Measurements from ENCODE around the gene SLC26A11.

The SLC26A11 gene

DNA sequence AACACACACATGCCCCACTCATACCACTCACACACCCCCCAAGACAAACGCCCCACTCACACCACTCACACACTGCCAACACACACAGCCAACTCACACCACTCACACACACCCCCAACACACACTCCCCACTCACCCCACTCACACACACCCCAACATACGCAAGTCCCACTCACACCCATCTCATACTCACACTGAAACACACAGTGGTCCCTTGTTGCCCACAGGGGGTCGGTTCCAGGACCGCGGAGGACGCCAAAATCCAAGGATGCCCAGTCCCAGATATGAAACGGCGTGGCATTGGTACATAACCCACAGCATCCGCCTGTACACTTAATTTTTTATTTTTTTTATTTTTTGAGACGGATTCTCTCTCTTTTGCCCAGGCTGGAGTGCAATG lies 61.3 kb downstream of the SLC26A11 start:
- TF ChIP-seq, protein P1, sequence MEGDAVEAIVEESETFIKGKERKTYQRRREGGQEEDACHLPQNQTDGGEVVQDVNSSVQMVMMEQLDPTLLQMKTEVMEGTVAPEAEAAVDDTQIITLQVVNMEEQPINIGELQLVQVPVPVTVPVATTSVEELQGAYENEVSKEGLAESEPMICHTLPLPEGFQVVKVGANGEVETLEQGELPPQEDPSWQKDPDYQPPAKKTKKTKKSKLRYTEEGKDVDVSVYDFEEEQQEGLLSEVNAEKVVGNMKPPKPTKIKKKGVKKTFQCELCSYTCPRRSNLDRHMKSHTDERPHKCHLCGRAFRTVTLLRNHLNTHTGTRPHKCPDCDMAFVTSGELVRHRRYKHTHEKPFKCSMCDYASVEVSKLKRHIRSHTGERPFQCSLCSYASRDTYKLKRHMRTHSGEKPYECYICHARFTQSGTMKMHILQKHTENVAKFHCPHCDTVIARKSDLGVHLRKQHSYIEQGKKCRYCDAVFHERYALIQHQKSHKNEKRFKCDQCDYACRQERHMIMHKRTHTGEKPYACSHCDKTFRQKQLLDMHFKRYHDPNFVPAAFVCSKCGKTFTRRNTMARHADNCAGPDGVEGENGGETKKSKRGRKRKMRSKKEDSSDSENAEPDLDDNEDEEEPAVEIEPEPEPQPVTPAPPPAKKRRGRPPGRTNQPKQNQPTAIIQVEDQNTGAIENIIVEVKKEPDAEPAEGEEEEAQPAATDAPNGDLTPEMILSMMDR (conservative IDR thresholded peaks at IDR 0.05; ENCODE audit: low read depth, low read length), result no peak
- H3K4me3 ChIP-seq (ENCODE audit: low read length), result no peak overlapping the region
- no peak for DNase-seq (ENCODE audit: low read depth)

DNA sequence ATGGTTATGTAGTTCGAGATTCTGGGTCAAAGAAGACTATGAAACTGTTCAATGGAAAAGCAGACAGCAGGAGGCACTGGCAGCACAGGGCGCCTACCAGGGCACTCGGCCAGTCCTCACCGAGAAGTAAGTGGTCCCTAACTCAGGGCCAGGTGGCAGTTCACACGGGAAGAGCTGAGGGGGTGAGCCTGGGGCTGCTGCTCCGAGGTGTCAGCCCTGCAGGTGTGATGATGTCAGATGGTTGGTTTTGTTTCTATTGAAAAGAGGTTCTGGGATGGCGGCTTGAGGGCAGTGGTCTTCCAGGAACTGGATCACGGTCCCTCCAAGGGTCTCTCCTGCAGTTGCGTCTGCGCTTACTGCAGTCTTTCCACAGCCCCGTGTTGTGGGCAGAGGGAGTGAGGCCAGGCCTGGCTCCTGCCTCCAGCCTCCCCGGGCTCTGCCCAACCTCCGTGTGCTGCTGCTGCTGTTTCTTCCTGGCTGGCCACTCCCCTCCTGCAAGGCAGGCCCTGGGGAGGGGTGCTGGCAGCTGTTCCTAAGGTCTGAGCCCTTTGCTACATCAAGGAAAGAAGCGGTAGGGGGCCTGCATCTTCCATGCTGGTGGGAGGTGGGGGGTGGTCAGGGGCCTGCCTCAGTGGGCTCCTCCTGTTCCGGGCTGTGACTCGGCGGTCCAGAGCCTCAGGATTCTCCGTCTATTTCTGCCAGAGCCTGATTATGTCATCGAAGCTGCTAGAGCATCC lies 63.1 kb downstream of the SLC26A11 start:
- TF ChIP-seq, protein P1 (conservative IDR thresholded peaks at IDR 0.05; ENCODE audit: low read depth, low read length), result no peak
- no peak overlapping the region for H3K4me3 ChIP-seq (ENCODE audit: low read length)
- DNase-seq (ENCODE audit: low read depth), result no peak

DNA sequence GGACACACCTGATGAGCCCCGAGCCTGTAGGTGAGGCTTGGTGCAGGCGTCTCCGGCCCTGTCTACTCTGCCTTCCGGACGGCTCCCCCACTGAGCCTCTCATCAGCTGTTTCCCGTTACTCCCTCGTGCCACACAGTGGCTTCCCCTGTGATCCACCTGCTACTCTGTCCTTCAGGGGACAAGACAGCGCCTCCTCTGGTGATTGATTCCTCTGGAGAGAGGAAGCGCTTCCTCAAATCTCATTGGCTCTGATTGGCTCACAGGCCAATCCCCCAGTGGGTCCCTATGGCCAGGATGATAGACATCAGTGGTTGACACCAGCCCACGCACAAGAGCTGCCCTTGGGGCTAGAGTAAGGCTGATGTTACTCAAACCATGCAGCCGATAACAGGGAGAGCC lies 64.4 kb downstream of the SLC26A11 start:
- no peak for DNase-seq (ENCODE audit: low read depth)
- TF ChIP-seq, protein P1 (conservative IDR thresholded peaks at IDR 0.05; ENCODE audit: low read depth, low read length), result peak; percentile 6
- H3K4me3 ChIP-seq (ENCODE audit: low read length), result no peak overlapping the region

DNA sequence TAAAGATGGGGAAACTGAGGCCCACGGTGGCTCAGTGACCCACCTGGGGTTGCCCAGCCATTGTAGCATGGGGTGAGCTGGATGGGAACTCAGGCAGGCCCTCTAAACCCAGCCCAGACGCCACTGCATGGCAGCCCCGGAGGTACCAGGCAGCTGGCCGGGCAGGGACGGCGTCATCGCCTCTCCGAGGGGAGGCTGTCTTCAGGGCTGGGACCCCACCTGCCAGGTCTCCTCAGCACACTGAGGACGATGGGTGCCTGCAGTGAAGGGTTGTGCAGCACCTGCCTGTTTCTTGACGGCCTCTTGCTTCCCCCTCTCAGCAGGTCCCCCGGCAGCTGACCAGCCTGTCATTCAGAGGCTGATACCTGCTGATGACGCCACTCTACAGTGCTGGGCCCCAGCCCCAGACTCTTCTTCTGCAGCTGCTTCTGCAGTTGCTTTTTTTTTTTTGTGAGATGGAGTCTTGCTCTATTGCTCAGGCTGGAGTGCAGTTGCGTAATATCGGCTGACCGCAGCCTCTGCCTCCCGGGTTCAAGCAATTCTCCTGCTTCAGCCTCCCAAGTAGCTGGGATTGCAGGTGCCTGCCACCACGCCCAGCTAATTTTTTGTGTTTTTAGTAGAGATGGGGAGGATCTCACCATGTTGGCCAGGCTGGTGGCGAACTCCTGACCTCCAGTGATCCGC lies 65.2 kb downstream of the SLC26A11 start:
- TF ChIP-seq, protein P1 (conservative IDR thresholded peaks at IDR 0.05; ENCODE audit: low read depth, low read length), result no peak
- H3K4me3 ChIP-seq (ENCODE audit: low read length), result no peak overlapping the region

DNA sequence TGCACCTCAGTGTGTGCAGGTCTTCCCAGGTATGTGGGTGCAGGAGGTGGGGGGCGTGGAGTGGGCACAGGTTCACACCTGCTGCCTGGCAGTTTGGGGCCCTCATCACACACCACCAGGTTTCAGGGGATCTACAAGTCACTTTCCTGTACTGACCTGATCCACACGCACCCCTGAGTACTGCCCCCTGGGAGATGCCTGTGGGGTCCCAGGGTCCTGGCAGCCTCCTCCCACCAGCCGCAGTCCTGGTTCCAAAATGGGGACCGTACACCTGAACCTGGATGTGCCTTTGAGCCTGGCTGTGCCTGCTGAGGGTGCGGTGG lies 66.4 kb downstream of the SLC26A11 start:
- TF ChIP-seq, protein P1 (conservative IDR thresholded peaks at IDR 0.05; ENCODE audit: low read depth, low read length), result no peak
- DNase-seq (ENCODE audit: low read depth), result no peak
- no peak overlapping the region for H3K4me3 ChIP-seq (ENCODE audit: low read length)

More for the DNA sequence above, 65.2 kb downstream of the SLC26A11 start:
- no peak for DNase-seq (ENCODE audit: low read depth)

DNA sequence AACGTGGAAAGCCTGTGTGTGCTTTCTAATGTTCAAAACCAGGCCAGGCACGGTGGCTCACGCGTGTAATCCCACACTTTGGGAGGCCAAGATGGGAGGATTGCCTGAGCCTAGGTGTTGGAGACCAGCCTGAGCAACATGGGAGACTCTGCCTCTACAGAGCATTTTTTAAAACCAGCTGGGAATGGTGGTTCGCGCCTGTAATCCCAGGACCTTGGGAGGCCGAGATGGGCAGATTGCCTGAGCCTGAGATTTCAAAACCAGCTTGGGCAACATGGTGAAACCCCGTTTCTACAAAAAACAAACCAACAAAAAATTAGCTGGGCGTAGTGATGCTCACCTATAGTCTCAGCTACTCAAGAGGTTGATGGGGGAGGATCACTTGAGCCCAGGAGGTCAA lies 66.8 kb downstream of the SLC26A11 start:
- TF ChIP-seq, protein P1 (conservative IDR thresholded peaks at IDR 0.05; ENCODE audit: low read depth, low read length), result no peak
- no peak for DNase-seq (ENCODE audit: low read depth)

More for the DNA sequence above, 66.8 kb downstream of the SLC26A11 start:
- H3K4me3 ChIP-seq (ENCODE audit: low read length), result no peak overlapping the region

Measured in retinal pigment epithelial cell (primary cell).